ENCODE results near the gene LTBR.

DNA sequence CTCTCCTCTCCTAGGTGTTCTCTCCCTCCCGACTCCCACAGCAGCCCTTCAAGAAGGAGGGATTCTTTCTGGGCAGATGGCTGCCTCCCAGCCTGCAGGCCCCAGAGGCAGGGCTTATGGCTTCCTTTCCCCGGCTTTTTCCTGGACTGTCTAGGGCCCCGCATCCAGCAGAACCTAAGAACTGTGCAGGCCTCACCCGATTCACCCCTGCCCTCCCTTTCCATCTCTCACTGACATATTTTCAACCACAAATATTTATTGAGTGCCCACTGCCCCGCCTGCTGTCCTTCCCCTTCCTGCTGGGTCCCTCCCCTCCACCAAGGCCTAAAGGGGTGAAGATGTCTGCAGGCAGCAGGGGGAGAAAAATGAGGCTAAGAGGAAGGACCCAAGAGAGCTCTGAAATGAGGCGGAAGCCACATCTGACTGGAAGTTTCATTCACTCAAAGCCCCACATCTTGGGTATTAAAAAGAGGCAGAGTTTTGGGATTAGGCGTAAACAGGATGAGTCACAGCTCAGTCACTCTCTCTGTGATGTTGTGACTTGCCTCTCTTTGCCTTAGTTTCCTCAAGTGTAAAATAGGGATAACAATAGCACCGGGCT, 11.5 kb upstream of the LTBR start:
- no peak for TF ChIP-seq POLR2A (IDR thresholded peaks at IDR 0.05; ENCODE audit: low read depth, low read length)
- TF ChIP-seq CTCF (conservative IDR thresholded peaks at IDR 0.05; ENCODE audit: low read depth, low read length): no peak
- TF ChIP-seq CHD1 (IDR thresholded peaks at IDR 0.05; ENCODE audit: low read depth, low read length): no peak
- TF ChIP-seq RFX5 (IDR thresholded peaks at IDR 0.05; ENCODE audit: low read depth, low read length): no peak
- no peak for TF ChIP-seq MAFK (IDR thresholded peaks at IDR 0.05; ENCODE audit: low read depth, low read length)
- no peak for TF ChIP-seq RCOR1 (IDR thresholded peaks at IDR 0.05; ENCODE audit: insufficient replicate concordance, low read length)
